ES-I3 (cell line): ENCODE data around the gene KRTAP13-1.

Experiments used
- H3K36me3 ChIP-seq: 2 replicates; pipeline ENCODE4 v1.6.1; 2013; ENCODE audit warnings: mild to moderate bottlenecking, low read length, control low read depth, moderate library complexity; ENCODE audit not compliant: insufficient read depth
- H3K4me1 ChIP-seq: 2 replicates; pipeline ENCODE4 v1.6.1; 2013; ENCODE audit warnings: mild to moderate bottlenecking, control low read depth, low read length; ENCODE audit not compliant: insufficient read depth
- H3K9ac ChIP-seq: 2 replicates; pipeline ENCODE4 v1.6.1; 2013; ENCODE audit warnings: low read depth, mild to moderate bottlenecking, low read length, moderate library complexity
- H3K9me3 ChIP-seq: 2 replicates; pipeline ENCODE4 v1.6.1; 2013; ENCODE audit warnings: mild to moderate bottlenecking, low read length, moderate library complexity; ENCODE audit not compliant: control insufficient read depth, insufficient read depth

Gene KRTAP13-1

GRCh38 chr21:30434033-30434631, 38.3 kb downstream of the KRTAP13-1 start:
- H3K9ac ChIP-seq: no peak overlapping the region
- no peaks in the 10 kb centered on the region for H3K36me3 ChIP-seq
- H3K4me1 ChIP-seq: no peaks in the 10 kb centered on the region
- no peaks in the 10 kb centered on the region for H3K9me3 ChIP-seq

- Histone ChIP-seq H3K9ac (no peak overlapping the region), H3K4me1 (no peaks in the 10 kb centered on the region), H3K9me3 (no peaks in the 10 kb centered on the region), H3K36me3 (no peaks in the 10 kb centered on the region)
Measured at GRCh38 chr21:30437010-30437565, 41.3 kb downstream of the KRTAP13-1 start.

GRCh38 chr21:30439975-30440374, 44.1 kb downstream of the KRTAP13-1 start, which contains the start of gene KRTAP15-1:
TSS of gene KRTAP15-1 (plus strand) at chr21:30440275. CDS start at chr21:30440328, 53 bp downstream.
- Histone ChIP-seq H3K9me3 (no peaks in the 10 kb centered on the region), H3K36me3 (no peaks in the 10 kb centered on the region), H3K9ac (no peak within 1 kb of the TSS), H3K4me1 (no peaks in the 10 kb centered on the region; the same call in 1 of the 2 replicates)

- no peaks in the 10 kb centered on the region; the same call in 1 of the 2 replicates for H3K4me1 ChIP-seq
- H3K36me3 ChIP-seq: no peaks in the 10 kb centered on the region
- no peaks in the 10 kb centered on the region for H3K9me3 ChIP-seq
- no peak overlapping the region for H3K9ac ChIP-seq
Measured at GRCh38 chr21:30443226-30443625, 47.4 kb downstream of the KRTAP13-1 start.

- no peaks in the 10 kb centered on the region for H3K9me3 ChIP-seq
- H3K4me1 ChIP-seq: no peaks in the 10 kb centered on the region; the same call in 1 of the 2 replicates
- no peak overlapping the region for H3K9ac ChIP-seq
- no peaks in the 10 kb centered on the region for H3K36me3 ChIP-seq
Measured at GRCh38 chr21:30444204-30444603, 48.4 kb downstream of the KRTAP13-1 start.
